Activated T-helper 17 cell treated with anti-CD3 and anti-CD28 coated beads, Interleukin-2, amount 50 U/mL, for 72 hours (primary cell): ENCODE results near the gene SSU72. TPM values are rescaled to one million over a fixed set of nuclear protein-coding genes. Genes with fewer than 3 reads are reported as not detected.
"Not testable (repeated sequence)": the region's sequence is repeated elsewhere in the genome, so short reads cannot be mapped to it uniquely, and the experiment has no call there.

Experiments used
- ATAC-seq: fragments of 150-1000 bp; cut with Tn5 transposase; replicated peaks from 2 replicates; pipeline ENCODE4 v1.10.0; 2021; ENCODE audit warnings: mild to moderate bottlenecking, moderate library complexity
- H3K27ac Mint-ChIP-seq: one replicate; pipeline ENCODE4 v1.8.0; 2022; ENCODE audit warnings: mixed read lengths
- H3K27me3 Mint-ChIP-seq: one replicate; pipeline ENCODE4 v1.8.0; 2022; ENCODE audit warnings: mixed read lengths
- H3K36me3 Mint-ChIP-seq: one replicate; pipeline ENCODE4 v1.8.0; 2022; ENCODE audit warnings: low read depth, mild to moderate bottlenecking, mixed read lengths
- H3K4me1 Mint-ChIP-seq: one replicate; pipeline ENCODE4 v1.8.0; 2022; ENCODE audit warnings: mixed read lengths
- H3K4me3 Mint-ChIP-seq: one replicate; pipeline ENCODE4 v1.8.0; 2022; ENCODE audit warnings: mild to moderate bottlenecking, mixed read lengths
- H3K9me3 Mint-ChIP-seq: one replicate; pipeline ENCODE4 v1.8.0; 2022; ENCODE audit warnings: mixed read lengths
- total RNA-seq, 2 donors: library from RNA; stranded (reverse); gene quantifications; one replicate each; pipeline ENCODE4 v1.2.3, GENCODE V29; 2022

Gene SSU72
- total RNA-seq, 2 donors from 2014 or later = 75.6 to 133 TPM

- peaks cover 11% of the 10 kb centered on the region for H3K4me1 Mint-ChIP-seq
- no peak overlapping the region for H3K27ac Mint-ChIP-seq
- no peaks in the 10 kb centered on the region for H3K9me3 Mint-ChIP-seq
- peaks cover 82% of the 10 kb centered on the region for H3K36me3 Mint-ChIP-seq
- no peak overlapping the region for H3K4me3 Mint-ChIP-seq
- no peaks in the 10 kb centered on the region for H3K27me3 Mint-ChIP-seq
- no peak for ATAC-seq
Observed at GRCh38 chr1:1563688-1564087, 11.0 kb downstream of the SSU72 start.

- Mint-ChIP-seq H3K27me3 (no peaks in the 10 kb centered on the region), H3K9me3 (no peaks in the 10 kb centered on the region), H3K4me3 (no peak overlapping the region), H3K4me1 (peaks cover 11% of the 10 kb centered on the region), H3K27ac (no peak overlapping the region), H3K36me3 (peaks cover 75% of the 10 kb centered on the region)
- ATAC-seq = no peak
Observed at GRCh38 chr1:1562556-1563195, 12.0 kb downstream of the SSU72 start.

- Mint-ChIP-seq H3K9me3 (no peaks in the 10 kb centered on the region), H3K4me3 (no peak overlapping the region), H3K27me3 (no peaks in the 10 kb centered on the region), H3K27ac (peak overlapping the region; percentile 25), H3K36me3 (peaks cover 67% of the 10 kb centered on the region), H3K4me1 (peaks cover 6% of the 10 kb centered on the region)
- no peak for ATAC-seq
Observed at GRCh38 chr1:1561801-1562470, 12.7 kb downstream of the SSU72 start.

- Mint-ChIP-seq H3K36me3 (peaks cover 51% of the 10 kb centered on the region), H3K9me3 (no peaks in the 10 kb centered on the region), H3K4me3 (no peak overlapping the region), H3K27me3 (no peaks in the 10 kb centered on the region), H3K4me1 (peaks cover 4% of the 10 kb centered on the region), H3K27ac (no peak overlapping the region)
- no peak for ATAC-seq
Observed at GRCh38 chr1:1560178-1560577, 14.5 kb downstream of the SSU72 start.

- H3K36me3 Mint-ChIP-seq = peaks cover 40% of the 10 kb centered on the region
- ATAC-seq = no peak
- peaks cover 4% of the 10 kb centered on the region for H3K4me1 Mint-ChIP-seq
- H3K4me3 Mint-ChIP-seq = no peak overlapping the region
- H3K27ac Mint-ChIP-seq = no peak overlapping the region
- no peaks in the 10 kb centered on the region for H3K9me3 Mint-ChIP-seq
- no peaks in the 10 kb centered on the region for H3K27me3 Mint-ChIP-seq
Observed at GRCh38 chr1:1559066-1559465, 15.6 kb downstream of the SSU72 start.

- Mint-ChIP-seq H3K27me3 (no peaks in the 10 kb centered on the region), H3K36me3 (peaks cover 35% of the 10 kb centered on the region), H3K4me1 (peaks cover 4% of the 10 kb centered on the region), H3K4me3 (no peak overlapping the region), H3K9me3 (no peaks in the 10 kb centered on the region), H3K27ac (no peak overlapping the region)
- ATAC-seq = no peak
Observed at GRCh38 chr1:1558591-1558990, 16.1 kb downstream of the SSU72 start.

- H3K4me3 Mint-ChIP-seq, H3K27ac Mint-ChIP-seq: not testable (repeated sequence)
Observed at GRCh38 chr1:1557688-1558087, 17.0 kb downstream of the SSU72 start.

GRCh38 chr1:1556961-1557360, 17.7 kb downstream of the SSU72 start:
- not testable (repeated sequence) for H3K27me3 Mint-ChIP-seq, H3K9me3 Mint-ChIP-seq, H3K4me3 Mint-ChIP-seq, H3K27ac Mint-ChIP-seq, ATAC-seq, H3K4me1 Mint-ChIP-seq
- H3K36me3 Mint-ChIP-seq = peaks cover 19% of the 10 kb centered on the region

More at GRCh38 chr1:1557688-1558087, 17.0 kb downstream of the SSU72 start:
- ATAC-seq, H3K4me1 Mint-ChIP-seq, H3K9me3 Mint-ChIP-seq, H3K27me3 Mint-ChIP-seq: not testable (repeated sequence)
- peaks cover 26% of the 10 kb centered on the region for H3K36me3 Mint-ChIP-seq

GRCh38 chr1:1556505-1556904, 18.2 kb downstream of the SSU72 start:
- H3K36me3 Mint-ChIP-seq = peaks cover 14% of the 10 kb centered on the region
- no peak overlapping the region for H3K4me3 Mint-ChIP-seq
- no peaks in the 10 kb centered on the region for H3K9me3 Mint-ChIP-seq
- no peak for ATAC-seq
- H3K27me3 Mint-ChIP-seq = no peaks in the 10 kb centered on the region
- no peak overlapping the region for H3K27ac Mint-ChIP-seq
- no peaks in the 10 kb centered on the region for H3K4me1 Mint-ChIP-seq

- H3K27me3 Mint-ChIP-seq = no peaks in the 10 kb centered on the region
- peak overlapping the region; percentile 38 for H3K27ac Mint-ChIP-seq
Observed at GRCh38 chr1:1554926-1555915, 19.4 kb downstream of the SSU72 start.

GRCh38 chr1:1554550-1554925, 20.1 kb downstream of the SSU72 start:
- no peaks in the 10 kb centered on the region for H3K36me3 Mint-ChIP-seq
- no peak overlapping the region for H3K4me3 Mint-ChIP-seq
- no peaks in the 10 kb centered on the region for H3K4me1 Mint-ChIP-seq
- H3K27ac Mint-ChIP-seq = no peak overlapping the region
- peak; percentile 52 for ATAC-seq
- H3K9me3 Mint-ChIP-seq = no peaks in the 10 kb centered on the region
- H3K27me3 Mint-ChIP-seq = no peaks in the 10 kb centered on the region

More at GRCh38 chr1:1554926-1555915, 19.4 kb downstream of the SSU72 start:
- H3K36me3 Mint-ChIP-seq = peaks cover 5% of the 10 kb centered on the region
- H3K4me1 Mint-ChIP-seq = no peaks in the 10 kb centered on the region
- peak; percentile 18 for ATAC-seq
- no peaks in the 10 kb centered on the region for H3K9me3 Mint-ChIP-seq
- H3K4me3 Mint-ChIP-seq = no peak overlapping the region

- Mint-ChIP-seq H3K27me3 (no peaks in the 10 kb centered on the region), H3K9me3 (no peaks in the 10 kb centered on the region), H3K4me1 (no peaks in the 10 kb centered on the region), H3K4me3 (no peak overlapping the region), H3K27ac (no peak overlapping the region), H3K36me3 (no peaks in the 10 kb centered on the region)
- ATAC-seq = no peak
Observed at GRCh38 chr1:1553821-1554494, 20.7 kb downstream of the SSU72 start.

GRCh38 chr1:1552263-1552639, 22.4 kb downstream of the SSU72 start:
- H3K9me3 Mint-ChIP-seq = no peaks in the 10 kb centered on the region
- H3K36me3 Mint-ChIP-seq = peaks cover 4% of the 10 kb centered on the region
- H3K27ac Mint-ChIP-seq = no peak overlapping the region
- no peak overlapping the region for H3K4me3 Mint-ChIP-seq
- H3K4me1 Mint-ChIP-seq = no peaks in the 10 kb centered on the region
- no peak for ATAC-seq
- H3K27me3 Mint-ChIP-seq = no peaks in the 10 kb centered on the region

GRCh38 chr1:1551524-1552262, 23.0 kb downstream of the SSU72 start:
- no peaks in the 10 kb centered on the region for H3K4me1 Mint-ChIP-seq
- no peak overlapping the region for H3K27ac Mint-ChIP-seq
- H3K9me3 Mint-ChIP-seq = no peaks in the 10 kb centered on the region
- no peak for ATAC-seq
- H3K27me3 Mint-ChIP-seq = no peaks in the 10 kb centered on the region
- no peak overlapping the region for H3K4me3 Mint-ChIP-seq
- H3K36me3 Mint-ChIP-seq = peaks cover 5% of the 10 kb centered on the region
